ENCODE results near the gene TEX22.

TEX22 gene

DNA sequence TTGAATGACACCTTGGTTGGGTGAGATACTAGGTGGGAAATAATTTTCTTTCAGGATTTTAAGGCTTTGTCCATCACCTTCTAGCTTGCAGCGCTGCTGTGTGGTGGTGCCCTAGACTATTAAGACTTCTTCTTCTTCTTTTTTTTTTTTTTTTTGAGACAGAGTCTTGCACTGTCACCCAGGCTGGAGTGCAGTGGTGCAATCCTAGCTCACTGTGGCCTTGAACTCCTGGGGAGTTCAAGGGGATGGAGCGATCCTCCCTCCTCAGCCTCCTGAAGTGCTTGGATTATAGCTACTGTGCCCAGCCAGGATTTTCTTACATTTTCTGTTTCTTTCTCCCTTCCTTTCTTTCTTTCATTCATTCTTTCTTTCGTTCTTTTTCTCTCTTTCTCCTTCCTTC, 11.0 kb downstream of the TEX22 start:
- DNase-seq, result no peak

DNA sequence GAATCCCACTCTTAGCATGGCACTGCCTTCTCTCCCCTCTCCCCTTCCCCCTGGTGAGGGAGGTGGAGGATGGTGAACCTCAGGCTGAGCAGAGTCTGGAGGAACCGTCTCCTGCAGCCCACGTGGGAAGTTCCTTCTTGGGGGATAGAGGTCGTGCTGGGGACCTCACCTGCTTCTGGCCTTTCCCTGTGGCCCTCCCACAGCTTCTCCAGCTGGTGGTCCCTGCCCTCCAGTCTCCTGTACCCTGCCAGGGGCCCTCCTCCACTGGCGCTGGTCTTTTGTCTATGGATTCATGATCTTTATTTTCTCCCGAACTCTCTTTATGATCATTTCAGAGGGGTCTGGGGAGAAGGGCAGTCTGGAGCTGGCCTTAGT, 12.3 kb downstream of the TEX22 start:
- DNase-seq, result no peak

DNA sequence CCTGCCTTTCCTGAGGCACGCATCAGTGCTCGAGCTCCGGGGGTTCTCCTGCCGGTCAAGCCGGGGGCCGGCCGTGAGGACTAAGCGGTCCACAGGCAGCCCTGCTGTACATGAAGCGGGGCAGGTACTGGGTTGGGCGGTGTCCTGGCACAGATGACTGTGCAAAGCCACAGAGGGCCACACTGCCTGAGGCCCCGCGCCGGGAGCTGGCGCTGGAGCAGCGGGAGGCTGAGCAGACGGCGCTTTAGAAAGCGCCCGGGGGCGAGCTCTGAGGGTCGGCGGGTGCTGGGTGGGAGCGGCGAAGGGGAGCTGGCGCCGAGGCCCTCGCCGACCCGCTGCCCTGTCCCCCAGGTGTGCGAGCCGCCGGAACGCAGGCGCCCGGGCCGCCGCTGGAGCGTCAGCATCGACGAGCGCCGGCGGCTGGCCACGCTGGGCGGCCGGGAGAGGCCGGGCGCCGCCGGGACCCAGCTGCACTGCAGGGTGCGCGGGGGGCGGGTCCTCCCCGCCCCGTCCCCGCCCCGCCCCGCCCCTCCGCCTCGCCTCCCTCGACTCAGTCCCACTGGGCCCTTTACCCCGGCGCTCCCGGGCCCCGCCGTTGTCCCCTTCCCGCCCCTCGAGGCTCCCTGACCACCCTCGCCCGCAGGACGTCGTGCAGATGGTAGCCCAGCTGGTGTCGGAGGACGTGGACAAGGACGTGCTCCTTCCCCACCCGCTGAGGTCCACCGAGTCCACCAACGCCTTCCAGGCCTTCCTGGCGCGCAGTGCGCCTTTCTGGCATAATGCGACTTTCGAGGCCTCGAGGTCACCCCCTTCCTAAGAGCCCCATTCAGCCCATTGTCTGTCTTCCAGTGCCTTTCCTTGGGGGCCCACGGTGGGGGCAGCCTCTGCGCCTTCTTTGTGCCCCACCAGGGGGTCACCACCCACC, 12.9 kb downstream of the TEX22 start:
- DNase-seq, result peak; percentile 88

DNA sequence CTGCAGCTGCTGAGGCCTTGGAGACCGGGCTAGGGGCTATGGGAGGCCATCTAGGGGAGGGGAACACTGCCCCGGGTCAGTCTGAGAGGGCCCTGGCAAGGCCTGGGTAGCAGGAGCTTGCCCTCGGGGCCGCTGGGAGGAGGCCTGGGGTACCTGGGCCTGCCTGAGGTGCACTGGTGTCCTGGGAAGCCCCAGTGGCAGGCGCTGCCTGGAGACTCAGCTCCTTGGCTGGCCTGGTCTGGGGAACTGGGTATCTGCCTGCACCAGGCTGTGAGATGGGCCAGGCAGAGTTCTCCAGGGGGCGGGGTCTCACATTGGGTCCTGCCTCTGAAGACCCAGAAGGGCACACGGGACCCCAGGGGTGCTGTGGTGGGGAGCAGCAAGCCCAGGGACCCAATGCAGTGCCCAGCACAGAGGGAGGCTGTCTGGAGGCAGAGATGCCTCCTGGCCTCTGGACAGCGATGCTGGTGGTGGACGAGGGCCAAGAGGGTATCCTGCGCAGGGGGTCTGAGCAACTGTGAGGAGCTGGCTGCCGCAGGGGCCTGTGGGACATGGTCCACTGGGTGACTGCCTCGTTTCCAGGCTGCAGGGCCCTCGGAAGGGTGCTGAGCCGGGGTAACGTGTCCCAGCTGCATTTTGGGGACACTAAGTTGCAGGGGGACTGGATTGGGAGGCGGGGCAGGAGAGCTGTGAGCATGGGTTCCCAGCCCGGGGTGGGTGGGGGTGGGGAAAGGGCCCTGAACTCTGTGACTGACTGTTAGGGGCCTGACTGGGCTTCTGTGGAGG, 13.8 kb downstream of the TEX22 start:
- no peak for DNase-seq

DNA sequence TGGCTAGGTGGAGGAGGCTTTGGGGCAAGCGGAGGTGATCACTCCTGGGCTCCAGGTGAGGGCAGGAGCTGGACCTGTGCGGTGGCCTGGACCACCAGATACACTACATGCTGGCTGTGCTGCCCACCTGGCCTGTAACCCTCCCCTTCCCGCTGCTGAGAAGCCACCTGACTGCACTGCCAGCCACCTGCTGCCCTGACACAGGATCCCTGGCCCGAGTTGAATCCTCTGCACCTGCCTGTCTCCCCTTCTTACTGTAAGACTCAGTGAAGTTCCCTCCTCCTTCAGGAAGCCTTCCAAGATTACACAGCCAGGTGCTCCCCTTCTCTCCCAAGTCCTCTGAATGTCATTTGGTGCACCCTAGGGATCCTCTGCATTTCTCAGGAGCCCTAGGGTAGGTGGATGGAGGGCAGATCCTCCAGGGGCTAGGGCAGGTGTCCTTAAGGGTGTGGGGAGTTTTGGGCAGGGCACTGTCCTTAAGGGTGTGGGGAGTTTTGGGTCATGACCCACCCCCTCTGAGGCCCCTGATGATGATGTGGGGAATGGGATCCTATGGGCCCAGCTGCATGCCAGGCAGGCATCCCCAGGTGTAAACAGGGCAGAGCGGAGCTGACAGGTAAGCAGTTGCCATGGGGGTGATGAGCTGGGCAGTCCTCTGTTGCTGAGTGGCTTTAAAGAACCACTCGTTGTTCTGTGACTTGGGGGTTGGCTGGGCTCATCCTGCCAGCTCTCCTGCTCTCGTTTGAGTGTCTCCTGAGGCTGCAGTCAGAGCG, 14.6 kb downstream of the TEX22 start:
- peak; percentile 35 for DNase-seq

DNA sequence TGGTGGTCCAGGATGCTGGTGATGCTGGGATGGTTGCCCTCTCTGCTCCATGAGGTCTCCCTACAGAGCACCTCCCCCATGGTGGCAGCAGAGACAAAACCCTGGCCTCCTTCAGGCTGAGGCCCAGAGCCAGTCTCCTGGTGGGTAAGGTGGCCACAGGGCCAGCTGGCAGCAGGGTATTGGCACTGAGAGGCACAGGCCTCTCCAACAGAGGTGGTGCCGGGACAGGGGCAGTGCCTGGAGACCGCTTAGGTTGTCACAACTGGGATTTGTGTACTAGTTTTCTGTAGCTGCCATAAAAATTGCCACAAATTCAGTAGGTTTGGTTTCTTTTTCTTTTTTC, 15.2 kb downstream of the TEX22 start:
- DNase-seq, result no peak

DNA sequence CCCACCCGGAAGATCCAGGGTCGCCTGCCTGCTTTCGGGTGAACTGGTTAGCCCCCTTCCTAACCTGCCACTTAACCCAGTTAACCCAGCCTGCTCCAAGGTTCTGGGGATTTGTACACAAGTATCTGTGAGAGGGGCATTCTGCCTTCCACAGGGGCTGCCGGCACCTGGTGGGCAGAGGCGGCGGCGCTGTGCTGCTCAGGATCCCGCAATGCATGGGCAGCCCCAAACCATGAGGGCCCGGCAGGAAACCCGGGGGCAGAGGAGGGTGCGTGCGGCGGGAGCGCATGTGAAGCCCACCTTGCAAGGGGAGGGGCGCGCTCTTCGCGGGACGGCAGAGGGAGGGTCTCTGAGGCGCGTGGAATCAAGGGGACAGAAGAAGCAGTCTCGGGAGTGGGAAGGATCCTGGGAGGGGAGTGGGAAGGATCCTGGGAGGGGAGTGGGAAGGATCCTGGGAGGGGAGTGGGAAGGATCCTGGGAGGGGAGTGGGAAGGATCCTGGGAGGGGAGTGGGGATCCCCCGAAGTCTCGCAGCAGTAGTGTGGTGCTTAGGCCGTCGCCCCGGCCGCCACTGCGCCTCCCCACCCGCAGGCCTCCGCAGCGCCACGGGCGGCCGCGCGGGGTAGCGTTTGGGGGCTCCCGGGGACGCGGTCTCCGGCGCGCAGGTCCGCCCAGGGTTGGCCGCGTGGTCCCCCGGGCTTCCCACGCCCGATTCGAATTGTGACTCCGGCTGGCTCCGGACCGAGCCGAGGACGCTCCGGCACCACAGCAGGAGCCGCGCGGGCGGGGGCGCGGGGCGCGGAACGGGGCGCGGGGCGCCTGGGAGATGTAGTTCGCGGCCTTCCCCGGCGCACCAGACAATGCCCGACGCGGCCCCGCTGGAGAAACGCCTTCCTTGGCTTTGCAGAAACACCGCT, 16.4 kb downstream of the TEX22 start:
- peak; percentile 91 for DNase-seq

DNA sequence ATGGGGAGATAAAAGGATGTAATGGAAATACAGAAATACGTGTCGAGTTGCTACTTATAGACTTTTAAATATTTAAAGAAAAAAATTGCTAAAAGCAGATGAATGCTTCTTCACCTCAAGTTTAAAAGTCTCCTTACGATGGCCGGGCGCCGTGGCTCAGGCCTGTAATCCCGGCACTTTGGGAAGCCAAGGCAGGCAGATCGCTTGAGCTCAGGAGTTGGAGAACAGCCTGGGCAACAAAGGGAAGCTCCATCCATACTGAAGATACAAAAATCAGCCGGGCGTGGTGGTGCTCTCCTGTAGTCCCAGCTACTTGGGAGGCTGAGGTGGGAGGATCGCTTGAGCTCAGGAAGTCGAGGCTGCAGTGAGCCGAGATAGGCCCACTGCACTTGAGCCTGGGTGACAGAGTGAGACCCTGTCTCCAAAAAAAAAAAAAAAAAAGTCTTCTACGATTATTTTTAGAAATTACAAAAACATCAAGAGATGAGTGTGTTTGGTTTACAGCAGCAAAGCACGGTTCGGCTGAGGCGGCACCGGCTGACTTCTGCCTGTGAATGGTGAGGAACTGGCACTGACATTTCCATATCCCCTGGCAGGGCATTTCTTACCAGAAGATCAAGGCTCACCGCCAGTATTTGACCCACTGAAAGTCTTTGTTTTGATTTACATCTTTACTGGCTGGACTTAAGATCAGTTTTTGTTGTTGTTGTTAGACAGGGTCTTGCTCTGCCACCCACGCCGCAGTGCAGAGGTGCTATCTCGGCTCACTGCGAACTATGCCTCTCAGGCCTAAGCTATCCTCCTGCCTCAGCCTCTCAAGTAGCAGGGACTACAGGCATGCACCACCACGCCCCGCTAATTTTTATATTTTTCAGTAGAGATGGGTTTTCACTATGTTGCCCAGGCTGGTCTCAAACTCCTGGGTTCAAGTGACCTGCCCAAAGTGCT, 17.4 kb downstream of the TEX22 start:
- no peak for DNase-seq

DNA sequence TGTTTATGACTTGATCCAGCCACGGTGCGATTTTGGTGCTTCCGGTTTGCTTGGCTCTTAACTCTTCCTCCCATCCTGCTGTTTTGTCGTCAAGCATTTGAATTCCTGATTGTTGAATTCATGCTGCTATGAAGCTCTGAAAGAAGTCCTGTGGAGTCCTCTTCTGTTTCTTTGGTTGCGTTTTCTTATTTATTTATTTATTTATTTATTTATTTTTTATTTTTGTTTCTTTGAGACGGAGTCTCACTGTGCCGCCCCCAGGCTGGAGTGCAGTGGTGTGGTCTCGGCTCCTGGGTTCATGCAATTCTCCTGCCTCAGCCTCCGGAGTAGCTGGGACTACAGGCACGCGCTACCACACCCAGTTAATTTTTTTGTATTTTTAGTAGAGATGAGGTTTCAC, 18.3 kb downstream of the TEX22 start:
- DNase-seq, result no peak

DNA sequence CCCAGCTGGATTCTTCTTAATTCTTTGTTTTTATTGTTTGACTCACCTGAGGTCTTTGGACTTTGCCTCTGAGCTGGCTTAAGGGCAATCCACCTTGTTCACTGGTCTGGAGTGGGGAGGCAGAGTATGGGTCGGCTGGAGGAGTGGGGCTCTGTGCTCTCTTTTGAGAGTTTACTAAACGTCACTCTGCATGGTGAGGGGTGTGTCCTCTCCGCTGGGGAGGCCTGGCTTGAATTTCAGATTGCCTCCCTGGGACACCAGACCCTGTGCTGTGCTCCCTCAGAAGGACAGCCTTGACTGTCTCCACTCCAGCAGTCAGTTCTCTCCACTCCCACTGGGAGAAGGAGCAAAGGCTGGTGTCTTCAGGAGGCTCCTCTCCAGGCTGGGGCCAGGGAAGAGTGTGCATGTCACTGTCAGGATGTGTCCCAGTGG, 19.4 kb downstream of the TEX22 start:
- DNase-seq, result no peak

DNA sequence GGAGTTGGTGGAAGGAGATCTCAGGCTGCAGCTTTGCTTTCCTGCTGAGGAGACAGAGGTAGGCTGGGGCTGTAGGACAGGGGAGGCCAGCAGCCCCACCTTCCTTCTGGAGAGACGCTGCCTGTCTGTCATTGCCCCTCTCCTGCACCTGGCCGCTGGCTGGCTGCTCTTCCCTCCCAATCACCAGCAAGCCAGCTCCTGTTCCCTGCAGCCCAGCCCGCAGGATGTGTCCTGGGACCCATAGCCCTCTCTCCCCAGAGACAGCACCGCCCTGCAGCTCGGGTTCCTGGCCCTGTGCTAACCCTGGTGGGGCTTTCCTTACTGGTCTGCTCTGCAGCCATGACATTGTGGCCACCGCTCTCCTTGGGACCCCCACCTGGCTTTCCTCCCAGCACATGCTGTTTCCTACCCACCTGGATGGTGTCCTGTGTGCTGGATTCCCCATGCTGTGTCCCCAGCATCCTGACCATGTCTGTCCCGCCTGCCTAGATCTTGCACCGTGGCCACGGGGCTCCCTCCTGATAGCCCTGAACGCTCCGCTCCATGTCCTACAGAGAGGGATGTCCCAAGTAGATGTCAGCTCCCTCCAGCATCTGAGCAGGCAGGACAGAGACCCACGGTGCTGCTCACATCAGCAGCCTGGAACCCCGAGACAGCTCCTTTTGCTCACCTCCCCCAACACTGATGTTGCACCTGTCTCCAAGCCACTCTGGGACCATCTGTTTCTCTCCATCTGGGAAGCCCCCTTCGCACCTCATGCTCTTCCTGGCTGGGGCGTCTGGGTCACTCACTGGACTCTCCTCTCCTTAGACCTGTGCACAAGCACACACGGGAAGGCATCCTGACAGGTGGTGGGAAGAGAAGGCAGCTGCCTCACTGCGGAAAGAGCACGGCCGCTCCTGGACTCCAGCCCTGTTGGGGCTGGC, 20.2 kb downstream of the TEX22 start:
- DNase-seq, result peak; percentile 32

DNA sequence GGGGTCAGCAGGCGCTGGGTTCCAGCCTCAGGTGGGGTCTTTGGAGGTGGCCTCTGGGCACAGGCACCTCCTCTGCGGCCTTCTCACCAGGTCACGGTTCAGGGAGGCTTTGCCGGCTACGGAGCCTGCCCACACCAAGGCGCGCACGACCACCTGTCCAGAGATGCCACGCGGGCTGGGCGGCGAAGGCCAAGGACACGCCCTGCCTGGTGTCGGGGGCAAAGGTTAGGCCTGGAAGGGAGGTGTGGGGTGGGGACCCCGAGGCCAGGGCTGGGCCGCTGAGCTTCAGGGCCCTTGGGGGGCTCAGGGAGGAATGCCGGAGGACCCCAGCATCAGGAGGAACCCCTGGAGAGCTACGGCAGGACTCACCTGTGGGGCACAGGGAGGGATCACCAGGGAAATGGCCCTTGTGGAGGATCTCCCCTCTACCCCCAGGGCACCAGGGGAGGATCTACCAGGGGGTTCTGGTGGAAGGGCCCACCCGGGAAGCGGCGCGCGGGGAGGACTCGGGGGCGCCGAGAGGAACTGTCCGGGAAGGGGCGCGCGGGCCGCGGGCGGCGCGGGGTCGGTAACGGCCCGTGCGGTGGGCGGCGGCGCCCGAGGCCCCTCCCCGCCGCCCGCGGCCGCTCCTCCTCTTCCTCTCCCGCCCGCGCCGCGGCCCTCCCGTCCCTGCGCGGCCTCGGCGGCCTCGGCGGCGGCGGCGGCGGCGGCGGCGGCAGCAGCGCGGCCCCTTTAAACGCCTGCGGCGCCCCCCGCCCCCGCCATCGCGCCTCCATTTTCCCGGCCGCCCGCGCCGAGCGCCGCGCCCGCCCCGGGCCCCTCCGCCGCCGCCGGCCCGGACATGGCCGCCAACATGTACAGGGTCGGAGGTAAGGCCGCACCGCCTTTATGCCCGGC, 21.1 kb downstream of the TEX22 start, which contains the start of gene MTA1:
Gene MTA1, plus strand, starts transcription at position 633 of the 897 bp plus-strand sequence. Its CDS starts 209 bp downstream, at position 842.
- peak; percentile 85 for DNase-seq

DNA sequence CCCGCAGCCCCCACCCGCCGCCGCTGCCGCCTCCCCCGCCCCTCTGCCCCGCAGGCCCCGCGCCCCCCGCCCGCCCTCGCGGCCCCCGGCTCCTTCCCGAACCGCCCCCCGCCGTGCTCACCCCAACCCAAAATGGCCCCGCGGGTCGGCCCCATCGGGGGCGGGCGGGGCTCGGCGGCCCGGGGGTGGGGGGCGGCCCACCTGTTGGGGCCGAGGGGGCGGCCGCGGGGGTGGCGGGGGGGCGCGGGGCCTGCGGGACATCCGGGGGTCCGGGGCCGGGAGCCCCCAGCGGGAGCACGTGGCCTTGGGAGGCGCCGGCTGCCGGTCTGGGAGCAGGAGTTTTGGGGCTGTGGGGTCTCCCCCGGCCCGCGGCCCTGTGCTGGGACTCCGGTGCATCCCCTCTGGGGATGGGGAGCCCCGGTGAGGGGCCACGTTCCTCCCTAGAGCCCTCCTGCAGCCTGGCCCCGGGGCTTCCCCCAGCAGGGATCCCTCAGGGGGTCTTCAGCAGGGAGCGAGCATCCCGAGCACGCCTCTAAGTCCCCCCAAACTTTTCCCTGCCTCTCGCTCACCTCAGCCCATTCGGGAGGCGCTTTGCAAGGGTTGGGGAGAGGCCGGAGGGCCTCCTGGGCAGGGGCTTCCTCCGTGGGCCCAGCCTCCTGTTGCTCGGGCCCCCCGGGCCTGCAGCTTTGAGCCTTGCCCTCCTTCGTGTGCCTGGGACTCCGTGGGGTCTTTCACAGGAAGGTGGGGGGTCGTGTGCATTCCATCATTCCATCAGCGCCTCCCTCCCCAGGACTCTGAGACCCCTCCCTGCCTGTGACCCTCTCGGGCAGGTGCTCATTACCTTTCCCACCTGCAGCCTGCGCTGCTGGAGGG, 22.0 kb downstream of the TEX22 start:
- peak; percentile 47 for DNase-seq

DNA sequence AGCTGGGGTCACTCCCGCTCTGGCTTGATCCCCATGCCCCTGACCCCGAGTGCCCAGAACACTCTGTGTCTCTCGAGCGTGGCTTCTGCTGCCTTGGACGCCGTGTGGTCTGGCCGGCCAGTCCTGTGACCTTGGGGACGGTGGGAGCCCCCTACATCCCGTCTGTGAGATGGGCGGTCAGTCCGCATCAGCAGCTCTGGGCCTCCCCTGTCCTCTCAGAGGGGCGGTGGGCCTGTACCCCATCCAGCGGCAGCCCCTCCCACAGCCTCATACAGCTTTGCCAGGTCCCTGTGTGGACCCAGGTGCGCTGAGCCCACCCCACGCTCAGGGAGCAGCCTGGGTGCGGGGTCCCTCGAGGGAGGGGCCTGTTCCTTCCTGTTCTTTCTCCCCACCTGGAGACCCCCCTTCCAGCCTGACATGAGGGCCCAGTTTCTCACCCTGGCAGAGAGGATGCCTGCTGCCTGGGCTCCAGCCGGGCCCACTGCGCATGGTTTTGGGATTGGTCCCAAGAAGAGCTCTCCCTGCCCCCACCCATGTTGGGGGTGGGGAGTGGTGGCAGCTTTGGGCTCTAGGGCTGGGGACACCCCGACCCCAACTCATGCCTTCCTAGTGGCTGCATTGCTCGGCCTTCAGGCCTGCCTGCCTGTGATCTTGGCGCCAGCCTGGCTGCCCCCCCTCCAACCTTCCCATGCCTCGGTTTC, 22.8 kb downstream of the TEX22 start:
- DNase-seq, result no peak

DNA sequence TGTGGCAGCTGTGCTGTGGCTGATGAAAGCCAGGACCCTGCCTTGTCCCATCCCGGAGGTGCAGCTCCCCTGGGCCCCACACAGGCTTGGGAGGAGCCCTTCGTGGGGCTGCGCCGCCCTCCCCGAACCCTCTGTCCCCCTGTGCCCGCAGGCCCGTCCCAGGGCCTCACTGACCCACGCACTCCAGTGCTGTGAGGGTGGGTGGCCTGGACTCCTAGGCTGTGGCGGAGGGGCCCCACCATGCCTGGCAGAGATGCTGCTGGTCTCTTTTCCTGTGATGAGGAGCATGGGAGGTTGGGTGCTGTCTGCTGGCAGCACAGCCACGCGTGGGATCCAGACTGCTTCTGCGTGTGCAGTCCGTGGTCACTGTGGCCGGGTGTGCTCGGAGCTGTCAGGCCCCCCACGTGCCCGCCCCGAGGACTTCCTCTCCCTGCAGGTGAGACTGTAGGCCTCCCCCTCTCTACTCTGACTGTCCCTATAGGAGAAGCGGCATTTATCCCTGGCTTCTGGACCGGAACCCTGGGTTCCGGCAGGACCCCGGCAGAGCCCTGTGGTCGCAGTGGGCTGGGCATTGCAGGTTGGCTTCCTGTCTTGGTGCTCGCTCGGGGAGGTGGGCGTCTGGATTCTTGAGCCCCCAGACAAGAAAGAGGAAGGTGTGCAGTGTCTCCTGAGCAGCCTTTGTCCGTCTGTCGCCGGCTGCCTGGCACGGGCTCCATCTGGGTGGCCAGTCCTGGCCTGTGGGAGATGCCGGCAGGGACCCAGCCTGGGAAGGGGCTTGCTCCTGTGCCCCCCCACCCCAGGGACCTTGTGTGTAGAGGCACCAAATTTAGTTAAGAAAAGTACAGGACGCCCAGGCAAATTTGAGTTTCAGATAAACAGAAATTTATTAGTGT, 23.6 kb downstream of the TEX22 start:
- DNase-seq, result no peak
